EH (cell line): ENCODE results near the gene ARHGAP4.

ENCODE experiments used
- DNase-seq: peaks from one replicate; pipeline ENCODE4 v3.0.0-alpha.2; 2015; ENCODE audit warnings: low read depth

ARHGAP4 gene

GRCh38 chrX:153963546-153963945 is 37.5 kb upstream of the ARHGAP4 start:
- DNase-seq: no peak

GRCh38 chrX:153961292-153961691 is 35.2 kb upstream of the ARHGAP4 start:
- no peak for DNase-seq

GRCh38 chrX:153960786-153961185 is 34.7 kb upstream of the ARHGAP4 start:
- DNase-seq: no peak

GRCh38 chrX:153960077-153960476 is 34.0 kb upstream of the ARHGAP4 start:
- DNase-seq: no peak

- no peak for DNase-seq
Observed at GRCh38 chrX:153959649-153960048, 33.6 kb upstream of the ARHGAP4 start.

- DNase-seq: no peak
Observed at GRCh38 chrX:153958605-153959004, 32.5 kb upstream of the ARHGAP4 start.

GRCh38 chrX:153957224-153957623 is 31.2 kb upstream of the ARHGAP4 start:
- DNase-seq: no peak

- no peak for DNase-seq
Observed at GRCh38 chrX:153956044-153956907, 30.2 kb upstream of the ARHGAP4 start.

- no peak for DNase-seq
Observed at GRCh38 chrX:153955228-153955732, 29.2 kb upstream of the ARHGAP4 start.

GRCh38 chrX:153954558-153955227 is 28.6 kb upstream of the ARHGAP4 start:
- no peak for DNase-seq

GRCh38 chrX:153953892-153954557 is 28.0 kb upstream of the ARHGAP4 start:
- no peak for DNase-seq

- DNase-seq: peak; percentile 72
Observed at GRCh38 chrX:153953342-153953830, 27.3 kb upstream of the ARHGAP4 start.

GRCh38 chrX:153952373-153953026 is 26.4 kb upstream of the ARHGAP4 start:
- no peak for DNase-seq

- DNase-seq: no peak
Observed at GRCh38 chrX:153951683-153952372, 25.8 kb upstream of the ARHGAP4 start.

GRCh38 chrX:153950127-153950526 is 24.1 kb upstream of the ARHGAP4 start:
- no peak for DNase-seq

- DNase-seq: no peak
Observed at GRCh38 chrX:153948847-153949805, 23.1 kb upstream of the ARHGAP4 start.

GRCh38 chrX:153948002-153948466 is 22.0 kb upstream of the ARHGAP4 start:
- no peak for DNase-seq

- peak; percentile 77 for DNase-seq
Observed at GRCh38 chrX:153947009-153947769, 21.1 kb upstream of the ARHGAP4 start.
